ENCODE data around the gene TTLL11.

DNA sequence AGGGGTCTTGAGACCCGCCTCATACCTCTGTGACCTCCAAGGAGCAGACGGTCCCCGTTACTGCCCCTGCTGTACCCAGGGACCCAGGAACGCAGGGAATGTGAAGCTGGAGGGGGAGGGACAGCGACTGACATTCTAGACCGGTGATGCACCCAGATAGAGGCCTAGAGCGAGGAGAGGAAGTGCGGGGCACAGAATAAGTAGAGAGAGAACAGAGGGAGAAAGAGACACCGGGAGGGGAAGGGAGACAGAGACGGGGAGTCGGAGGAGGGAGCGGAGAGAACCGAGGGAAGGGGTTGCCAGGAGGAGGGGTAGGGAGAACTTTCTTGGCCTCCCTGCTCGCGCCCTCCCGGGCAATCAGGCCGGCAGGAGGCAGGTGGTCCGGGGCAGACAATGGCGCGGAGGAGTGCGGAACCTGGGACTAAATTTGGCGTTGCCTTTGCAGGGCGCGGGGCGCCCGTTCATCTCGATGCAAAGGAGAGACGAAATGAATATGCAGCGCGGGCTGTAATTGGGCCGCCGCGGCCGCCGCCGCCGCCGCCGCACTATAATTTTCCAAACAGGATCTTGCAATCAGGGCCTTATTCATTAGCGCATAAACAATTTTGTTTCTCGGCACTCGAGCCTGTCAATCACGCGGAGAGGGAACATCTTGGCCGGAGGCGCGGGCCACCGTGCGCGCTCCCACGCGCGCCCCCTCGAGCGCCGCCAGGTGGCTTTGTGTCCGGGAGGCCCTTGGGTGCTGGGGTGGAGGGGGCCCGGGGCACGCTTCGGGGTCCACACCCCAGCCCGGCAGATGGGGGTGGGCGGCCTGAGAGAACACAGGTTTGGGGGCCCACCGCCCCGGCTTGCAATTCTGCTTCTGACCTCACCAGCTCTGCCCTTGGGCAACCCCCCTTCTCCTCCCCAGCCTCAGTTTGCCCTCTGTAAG is 33.5 kb upstream of the TTLL11 start:
- TF ChIP-seq EZH2 (IDR thresholded peaks at IDR 0.05; ENCODE audit: insufficient read depth, poor library complexity, severe bottlenecking), result no peak
- TF ChIP-seq EZH2phosphoT487 (IDR thresholded peaks at IDR 0.05; ENCODE audit: insufficient read depth, low read depth), result no peak
